Ascending aorta (tissue), 2 donors: Measurements from ENCODE around the gene PHF12. TPM values are rescaled to one million over a fixed set of nuclear protein-coding genes. Genes with fewer than 3 reads are reported as not detected.
"Not testable (repeated sequence)": the region's sequence is repeated elsewhere in the genome, so short reads cannot be mapped to it uniquely, and the experiment has no call there.

Source experiments
- DNase-seq, 2 donors: peaks; one replicate each; pipeline ENCODE4 v3.0.0-alpha.2; 2019; ENCODE audit warnings: low spot score in 2 of 2
- H3K27ac ChIP-seq, 2 donors: fragments of 200-600 bp; sonication (generic); one replicate each; pipeline ENCODE4 v1.5.1; 2016 to 2017; ENCODE audit warnings: mild to moderate bottlenecking in 1 of 2
- H3K27me3 ChIP-seq: fragments of 200-600 bp; sonication (generic); one replicate; pipeline ENCODE4 v1.5.1; 2017
- H3K36me3 ChIP-seq, 2 donors: fragments of 200-600 bp; sonication (generic); one replicate each; pipeline ENCODE4 v1.5.1; 2016
- H3K4me1 ChIP-seq, 2 donors: fragments of 200-600 bp; sonication (generic); one replicate each; pipeline ENCODE4 v1.5.1; 2016 to 2017; ENCODE audit warnings: mild to moderate bottlenecking in 1 of 2
- H3K4me3 ChIP-seq, 2 donors: fragments of 200-600 bp; sonication (generic); one replicate each; pipeline ENCODE4 v1.5.1; 2016 to 2017; ENCODE audit warnings: mild to moderate bottlenecking in 1 of 2
- H3K9me3 ChIP-seq, 2 donors: fragments of 200-600 bp; sonication (generic); one replicate each; pipeline ENCODE4 v1.5.1; 2016
- CTCF ChIP-seq, 3 experiments: fragments of 200-600 bp in 2 of 3; fragments of 450-650 bp in 1 of 3; sonication (generic) in 2 of 3; IDR thresholded peaks; one replicate each; pipeline ENCODE4 v1.5.1; 2016 to 2019; ENCODE audit warnings: antibody characterized with exemption in 3 of 3, mild to moderate bottlenecking in 1 of 3, moderate library complexity in 1 of 3
- intact Hi-C: fragments of 100-400 bp; cut with DNase I; formaldehyde crosslinking; loops from one replicate; pipeline ENCODE4 v1.15.1; 2023
- total RNA-seq: library from RNA; depleted of rRNA; stranded (reverse); fragments of >200 nt; gene quantifications from one replicate; pipeline ENCODE4 v1.1.0, GENCODE V29; 2016

Gene PHF12
- total RNA-seq, 1 donor from 2014 or later = 35.0 TPM

- peak in 1 of 2 donors; percentile 80 for DNase-seq
- H3K9me3 ChIP-seq = no peaks in the 10 kb centered on the region
- peak overlapping the region; percentile 70 to 76 for H3K27ac ChIP-seq
- H3K4me1 ChIP-seq = peaks cover 3 to 11% of the 10 kb centered on the region in 2 donors
- no peaks in the 10 kb centered on the region for H3K27me3 ChIP-seq
- no peak for TF ChIP-seq CTCF (IDR thresholded peaks at IDR 0.05)
- H3K4me3 ChIP-seq = no peak overlapping the region
- H3K36me3 ChIP-seq = peaks cover 71 to 75% of the 10 kb centered on the region in 2 donors
- intact Hi-C loops = no loop called here
Observed at GRCh38 chr17:28908640-28909167, 42.6 kb downstream of the PHF12 start.

DNA sequence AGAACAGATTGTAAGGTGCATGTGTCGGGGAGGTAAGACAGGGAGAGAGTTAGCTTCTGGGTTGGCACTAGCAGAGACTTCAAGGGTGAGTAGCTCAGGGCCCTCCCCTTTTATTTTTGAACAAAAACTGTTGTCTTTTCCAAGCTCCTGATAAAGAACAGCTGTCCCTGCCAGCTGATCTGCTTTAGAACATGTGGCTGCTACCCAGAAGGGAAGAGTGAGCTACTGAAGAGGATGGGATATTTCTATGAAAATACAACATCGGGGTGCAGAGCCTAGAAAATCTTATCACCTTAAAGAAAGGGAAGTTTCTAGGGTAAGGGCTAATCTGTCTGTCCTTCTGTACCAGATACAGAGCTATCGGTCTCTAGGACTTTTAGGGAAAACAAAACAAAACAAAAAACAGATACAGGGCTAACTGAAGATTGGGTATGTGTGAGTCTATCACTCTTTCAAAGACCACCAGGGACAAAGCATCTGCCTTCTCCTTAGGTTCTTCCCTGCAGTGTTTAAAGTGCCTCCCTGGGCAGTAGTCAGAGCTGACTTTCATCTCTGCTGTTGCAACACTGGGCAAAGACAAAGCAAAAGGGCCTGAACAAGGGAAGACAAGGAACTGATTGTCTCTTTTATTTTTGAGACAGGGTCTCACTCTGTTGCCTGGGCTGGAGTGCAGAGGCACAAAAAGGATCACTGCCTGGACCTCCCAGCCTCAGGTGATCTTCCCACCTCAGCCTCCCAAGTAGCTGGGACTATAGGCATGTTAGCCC lies 43.4 kb downstream of the PHF12 start:
- Histone ChIP-seq H3K9me3 (no peaks in the 10 kb centered on the region), H3K27ac (peak overlapping the region; percentile 70 to 76), H3K27me3 (no peaks in the 10 kb centered on the region), H3K4me3 (no peak overlapping the region), H3K4me1 (peaks cover 3 to 14% of the 10 kb centered on the region in 2 donors), H3K36me3 (peaks cover 63 to 67% of the 10 kb centered on the region in 2 donors)
- TF ChIP-seq CTCF (IDR thresholded peaks at IDR 0.05) = no peak
- no peak for DNase-seq
- intact Hi-C loops = loop anchor here (1.0 kb wide), 1 partner anchor 37 kb away; no protein-coding TSS in a partner anchor

DNA sequence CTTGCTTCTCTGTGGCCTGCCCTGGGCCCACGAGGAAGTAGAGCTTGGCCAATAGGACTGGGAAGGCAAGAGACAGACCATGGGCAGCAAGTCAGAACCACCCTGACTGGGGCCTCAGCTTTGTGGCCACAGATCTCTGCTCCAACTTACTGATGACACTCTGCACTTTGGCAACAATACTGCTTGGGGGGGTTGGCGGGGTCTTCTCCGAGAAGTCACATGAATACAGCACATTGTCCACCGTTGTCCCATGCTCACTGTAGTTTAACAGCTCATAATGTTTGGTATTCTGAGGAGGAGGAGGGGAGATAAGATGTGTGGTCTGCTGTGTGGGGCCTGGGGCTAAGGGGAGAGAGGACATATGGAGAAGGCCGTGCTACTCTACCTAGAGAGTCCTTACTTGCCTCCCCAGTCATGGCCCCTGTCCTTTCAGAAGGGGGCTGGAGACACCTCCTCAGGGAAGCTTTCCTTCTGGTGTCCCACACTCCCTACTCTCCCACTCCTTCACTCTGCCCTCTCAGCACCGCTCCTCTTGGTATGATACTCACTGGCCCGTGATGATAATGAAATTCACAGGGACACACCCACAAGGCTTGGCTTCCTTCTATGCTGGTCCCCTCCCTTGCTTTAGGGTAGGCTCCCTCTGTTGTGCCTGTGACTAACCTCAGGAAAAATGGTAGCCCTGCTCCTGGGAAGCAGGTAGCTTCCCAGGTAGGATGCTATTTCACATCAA lies 44.4 kb downstream of the PHF12 start:
- intact Hi-C loops = loop anchor here (1.0 kb wide), 1 partner anchor 36 kb away; no protein-coding TSS in a partner anchor
- Histone ChIP-seq H3K36me3 (peaks cover 52 to 57% of the 10 kb centered on the region in 2 donors), H3K27ac (no peak overlapping the region), H3K4me1 (peaks cover 3 to 17% of the 10 kb centered on the region in 2 donors), H3K9me3 (no peaks in the 10 kb centered on the region), H3K4me3 (no peak overlapping the region), H3K27me3 (no peaks in the 10 kb centered on the region)
- DNase-seq = no peak
- no peak for TF ChIP-seq CTCF (IDR thresholded peaks at IDR 0.05)

DNA sequence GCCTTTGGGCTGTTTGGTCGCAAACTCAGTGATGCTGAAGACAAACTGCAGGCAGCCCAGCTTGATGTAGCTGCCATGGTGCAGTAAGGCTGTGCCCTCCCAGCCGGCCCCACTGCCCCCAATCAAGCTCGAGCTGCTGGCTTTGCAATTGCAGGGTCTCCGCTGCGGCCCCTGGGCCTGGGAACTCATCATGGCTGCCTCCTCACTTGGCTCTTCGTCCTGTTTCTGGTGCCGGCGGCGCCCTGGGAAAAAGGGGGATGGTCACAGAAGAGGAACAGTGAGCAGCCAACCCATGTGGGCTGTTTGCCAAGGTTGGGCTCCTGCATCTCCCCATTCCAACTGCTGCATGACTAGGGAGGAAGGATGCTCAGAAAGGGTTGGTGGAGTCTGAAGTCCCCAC lies 45.0 kb downstream of the PHF12 start:
- Histone ChIP-seq H3K4me1 (peaks cover 3 to 17% of the 10 kb centered on the region in 2 donors), H3K27me3 (no peaks in the 10 kb centered on the region), H3K4me3 (no peak overlapping the region), H3K36me3 (peaks cover 46 to 52% of the 10 kb centered on the region in 2 donors), H3K9me3 (no peaks in the 10 kb centered on the region), H3K27ac (no peak overlapping the region)
- peak in 1 of 2 donors; percentile 61 for DNase-seq
- no peak for TF ChIP-seq CTCF (IDR thresholded peaks at IDR 0.05)
- intact Hi-C loops = no loop called here

- H3K27ac ChIP-seq = no peak overlapping the region
- H3K27me3 ChIP-seq = no peaks in the 10 kb centered on the region
- no peak for DNase-seq
- intact Hi-C loops = no loop called here
- peaks cover 3 to 17% of the 10 kb centered on the region in 2 donors for H3K4me1 ChIP-seq
- H3K4me3 ChIP-seq = no peak overlapping the region
- no peak for TF ChIP-seq CTCF (IDR thresholded peaks at IDR 0.05)
- no peaks in the 10 kb centered on the region for H3K9me3 ChIP-seq
- H3K36me3 ChIP-seq = peaks cover 32 to 37% of the 10 kb centered on the region in 2 donors
Observed at GRCh38 chr17:28904800-28905199, 46.5 kb downstream of the PHF12 start.

- H3K9me3 ChIP-seq, DNase-seq, H3K27ac ChIP-seq, H3K27me3 ChIP-seq: not testable (repeated sequence)
- H3K36me3 ChIP-seq = peaks cover 25 to 27% of the 10 kb centered on the region in 2 donors
- intact Hi-C loops = loop anchor here (2.0 kb wide), 1 partner anchor 45 kb away; no protein-coding TSS in a partner anchor
- H3K4me1 ChIP-seq = peaks cover 0 to 12% of the 10 kb centered on the region in 2 donors
- H3K4me3 ChIP-seq = peak overlapping the region; percentile 92
Observed at GRCh38 chr17:28903546-28903841, 47.8 kb downstream of the PHF12 start.
